Muscle layer of duodenum (tissue), 2 donors: ENCODE results near the gene HM13.
A peak's percentile ranks its signal among the peaks of the same experiment; 100 is the strongest.
"Not testable (repeated sequence)": the region's sequence is repeated elsewhere in the genome, so short reads cannot be mapped to it uniquely, and the experiment has no call there.

ENCODE experiments used
- H3K27ac ChIP-seq: one replicate; pipeline ENCODE4 v1.7.0; 2013; ENCODE audit warnings: mild to moderate bottlenecking, low read length
- H3K27me3 ChIP-seq: one replicate; pipeline ENCODE4 v1.7.0; 2013; ENCODE audit warnings: low read depth, mild to moderate bottlenecking, control low read depth, low read length
- H3K36me3 ChIP-seq, 2 donors: one replicate each; pipeline ENCODE4 v1.7.0; 2013; ENCODE audit warnings: low read length in 2 of 2, control low read depth in 1 of 2, mild to moderate bottlenecking in 1 of 2; ENCODE audit not compliant: insufficient read depth in 2 of 2, control insufficient read depth in 1 of 2
- H3K4me1 ChIP-seq, 2 donors: one replicate each; pipeline ENCODE4 v1.7.0; 2013; ENCODE audit warnings: low read length in 2 of 2, mild to moderate bottlenecking in 2 of 2, control low read depth in 1 of 2, moderate library complexity in 1 of 2; ENCODE audit not compliant: insufficient read depth in 2 of 2, control insufficient read depth in 1 of 2
- H3K4me3 ChIP-seq, 2 donors: one replicate each; pipeline ENCODE4 v1.7.0; 2013; ENCODE audit warnings: low read length in 2 of 2, low read depth in 1 of 2, mild to moderate bottlenecking in 1 of 2
- H3K9me3 ChIP-seq, 2 donors: one replicate each; pipeline ENCODE4 v1.7.0; 2013; ENCODE audit warnings: low read length in 2 of 2, control low read depth in 1 of 2, mild to moderate bottlenecking in 1 of 2; ENCODE audit not compliant: control insufficient read depth in 1 of 2
- donor health status: healthy.

Gene HM13

DNA sequence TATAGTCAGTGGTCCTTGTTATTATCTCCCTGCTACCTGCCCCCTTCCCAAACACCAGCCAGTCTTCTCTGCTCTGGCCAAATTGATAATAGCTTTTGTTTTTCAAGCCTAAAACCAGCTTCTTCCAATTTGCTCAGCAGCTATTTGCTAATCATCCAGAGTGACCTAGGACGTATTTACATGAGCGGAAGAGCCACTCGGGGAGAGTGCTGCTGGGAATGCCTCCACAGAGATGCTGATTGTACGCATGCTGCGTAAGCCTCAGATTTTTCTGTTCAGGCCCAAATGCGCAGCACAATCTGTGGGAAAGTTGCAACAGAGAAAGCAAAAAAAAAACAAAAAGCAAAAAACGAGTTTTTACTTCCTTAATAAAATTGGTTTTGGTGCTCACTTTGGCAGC lies 66.5 kb downstream of the HM13 start:
- H3K27ac ChIP-seq: no peak overlapping the region
- H3K9me3 ChIP-seq: no peaks in the 10 kb centered on the region
- no peaks in the 10 kb centered on the region for H3K4me1 ChIP-seq
- H3K4me3 ChIP-seq: no peak overlapping the region
- no peaks in the 10 kb centered on the region for H3K36me3 ChIP-seq
- no peaks in the 10 kb centered on the region for H3K27me3 ChIP-seq

DNA sequence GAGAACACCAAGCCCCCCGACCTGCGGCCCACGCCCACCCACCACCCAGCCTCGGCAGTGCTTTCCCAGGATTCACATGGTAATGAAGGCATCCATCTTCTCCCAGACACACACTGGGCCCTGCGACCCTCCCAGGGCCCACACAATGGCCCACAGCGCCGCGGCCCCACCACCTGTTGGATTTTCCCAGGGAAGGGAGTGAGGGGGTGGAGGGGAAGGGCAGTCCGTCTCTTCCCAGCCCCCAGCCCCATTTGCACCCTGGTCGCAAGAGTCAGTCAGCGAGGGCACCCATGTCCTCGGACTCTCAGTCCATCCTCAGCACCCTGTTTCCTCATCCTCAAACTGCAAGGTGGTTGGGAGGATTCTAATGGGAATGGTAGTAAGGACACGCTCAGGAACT lies 67.1 kb downstream of the HM13 start:
- Histone ChIP-seq H3K4me1 (no peaks in the 10 kb centered on the region), H3K4me3 (no peak overlapping the region), H3K27me3 (no peaks in the 10 kb centered on the region), H3K9me3 (no peaks in the 10 kb centered on the region), H3K27ac (no peak overlapping the region), H3K36me3 (no peaks in the 10 kb centered on the region)

- Histone ChIP-seq H3K4me1 (peaks cover 0 to 5% of the 10 kb centered on the region in 2 donors), H3K9me3 (no peaks in the 10 kb centered on the region), H3K27ac (no peak overlapping the region), H3K36me3 (no peaks in the 10 kb centered on the region), H3K4me3 (peak overlapping the region; percentile 50 to 59), H3K27me3 (no peaks in the 10 kb centered on the region)
Measured at GRCh38 chr20:31587545-31588389, 73.5 kb downstream of the HM13 start.

GRCh38 chr20:31590717-31591225 lies 76.5 kb downstream of the HM13 start:
- Histone ChIP-seq H3K4me1 (peaks cover 0 to 5% of the 10 kb centered on the region in 2 donors), H3K36me3 (no peaks in the 10 kb centered on the region), H3K27ac (no peak overlapping the region), H3K9me3 (no peaks in the 10 kb centered on the region), H3K4me3 (no peak overlapping the region), H3K27me3 (no peaks in the 10 kb centered on the region)

- Histone ChIP-seq H3K9me3 (no peaks in the 10 kb centered on the region), H3K27ac (peak overlapping the region; percentile 40), H3K36me3 (no peaks in the 10 kb centered on the region), H3K27me3 (no peaks in the 10 kb centered on the region), H3K4me1 (peaks cover 0 to 3% of the 10 kb centered on the region in 2 donors), H3K4me3 (no peak overlapping the region)
Measured at GRCh38 chr20:31593221-31594001, 79.2 kb downstream of the HM13 start.

GRCh38 chr20:31594002-31594557 lies 79.8 kb downstream of the HM13 start:
- H3K27ac ChIP-seq: peak overlapping the region; percentile 40
- H3K4me1 ChIP-seq: peaks cover 0 to 3% of the 10 kb centered on the region in 2 donors

DNA sequence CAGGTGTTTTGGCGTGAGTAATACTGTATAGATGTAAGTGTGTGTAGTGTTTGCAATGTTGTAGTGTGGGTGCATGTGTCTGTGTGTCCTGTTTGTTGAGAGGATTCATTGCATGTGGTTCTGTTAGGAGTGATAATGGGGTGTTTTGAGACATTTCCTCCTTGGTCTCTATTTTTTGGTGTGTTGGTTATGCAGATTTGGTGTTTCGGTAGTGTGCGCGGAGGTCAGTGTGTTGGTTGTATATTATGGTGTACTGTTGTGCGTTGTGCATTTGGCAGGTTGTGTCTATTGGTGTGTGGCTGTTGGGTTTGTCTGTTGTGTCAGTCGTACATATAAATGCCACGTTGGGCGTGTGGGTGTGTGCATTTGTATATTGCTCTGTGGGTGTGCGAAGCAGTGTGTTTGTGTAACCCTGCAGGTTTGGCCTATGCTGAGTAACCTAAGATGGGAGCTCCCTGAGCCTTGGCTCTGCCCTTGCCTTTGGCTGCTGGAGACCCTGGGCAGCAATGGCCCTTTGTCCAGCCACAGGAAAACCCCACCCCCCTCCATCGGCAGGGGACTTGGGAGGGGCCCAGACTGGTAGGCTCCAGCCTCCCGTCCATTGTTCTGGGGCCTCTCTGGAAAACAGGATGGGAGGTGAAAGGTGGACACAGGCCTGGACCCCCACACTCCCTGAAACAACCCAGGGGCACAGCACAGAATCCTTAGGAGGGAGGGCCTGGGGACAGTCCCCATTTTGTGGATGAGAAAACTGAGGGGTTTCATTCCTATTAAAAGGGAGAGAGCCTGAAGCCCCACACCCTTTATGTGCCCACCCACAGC lies 80.5 kb downstream of the HM13 start:
- no peak overlapping the region for H3K4me3 ChIP-seq
- H3K27me3 ChIP-seq: no peaks in the 10 kb centered on the region
- H3K27ac ChIP-seq: peak overlapping the region; percentile 57
- H3K4me1 ChIP-seq: peaks cover 0 to 3% of the 10 kb centered on the region in 2 donors
- H3K36me3 ChIP-seq: no peaks in the 10 kb centered on the region
- H3K9me3 ChIP-seq: no peaks in the 10 kb centered on the region

More at GRCh38 chr20:31594002-31594557, 79.8 kb downstream of the HM13 start:
- Histone ChIP-seq H3K9me3 (no peaks in the 10 kb centered on the region), H3K27me3 (no peaks in the 10 kb centered on the region), H3K36me3 (no peaks in the 10 kb centered on the region), H3K4me3 (no peak overlapping the region)

DNA sequence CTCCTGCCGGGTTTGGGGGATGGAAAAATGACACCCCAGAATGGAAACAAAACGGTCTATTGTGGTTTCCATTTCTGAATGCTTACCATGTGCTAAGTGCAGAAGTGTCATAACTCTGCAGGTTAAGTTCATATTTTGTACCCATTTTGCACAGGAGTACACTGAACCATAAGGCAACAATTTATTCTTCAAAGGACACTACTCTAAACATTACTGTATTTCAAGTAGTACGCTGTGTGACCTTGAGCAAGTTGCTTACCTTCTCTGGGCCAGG lies 81.1 kb downstream of the HM13 start:
- Histone ChIP-seq H3K36me3 (no peaks in the 10 kb centered on the region), H3K9me3 (no peaks in the 10 kb centered on the region), H3K4me3 (no peak overlapping the region), H3K27me3 (no peaks in the 10 kb centered on the region), H3K4me1 (peaks cover 0 to 3% of the 10 kb centered on the region in 2 donors), H3K27ac (peak overlapping the region; percentile 57)

DNA sequence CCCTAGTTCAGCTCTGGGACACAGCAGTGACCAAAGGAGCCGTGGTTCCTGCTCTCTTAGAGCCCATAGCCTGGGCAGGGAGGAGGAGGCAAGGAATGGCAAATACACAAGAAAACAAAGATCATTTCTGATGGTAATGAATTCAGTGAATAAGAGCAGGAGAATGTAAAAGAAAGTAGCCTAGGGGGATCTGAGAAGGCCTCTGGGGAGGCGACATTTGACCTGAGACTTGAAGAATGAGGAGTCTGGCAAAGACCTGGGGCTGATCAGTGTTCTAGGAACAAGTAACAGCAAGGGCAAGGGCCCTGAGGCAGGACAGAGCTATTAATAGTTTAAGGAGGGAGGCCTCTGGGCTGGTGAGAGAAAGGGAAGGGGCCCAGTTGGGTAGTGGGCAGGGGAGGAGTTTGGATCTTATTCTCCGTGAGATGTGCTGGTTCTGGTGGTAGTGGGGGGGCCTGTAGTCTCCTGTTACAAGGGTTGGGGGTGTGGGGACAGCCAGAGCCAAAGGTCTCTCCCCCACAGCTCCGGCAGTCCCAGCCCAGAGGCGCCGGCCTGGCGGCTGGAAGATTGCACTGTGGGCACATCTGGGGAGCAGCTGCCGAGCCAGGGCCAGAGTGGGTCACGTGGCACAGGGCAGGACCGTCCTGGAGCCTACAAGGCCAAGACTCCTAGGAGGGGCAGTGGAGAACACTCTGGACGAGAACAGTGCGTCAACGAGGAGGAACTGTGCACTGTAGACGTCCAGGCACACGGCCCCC lies 81.6 kb downstream of the HM13 start:
- no peaks in the 10 kb centered on the region for H3K9me3 ChIP-seq
- H3K36me3 ChIP-seq: no peaks in the 10 kb centered on the region
- H3K4me3 ChIP-seq: no peak overlapping the region
- H3K27me3 ChIP-seq: no peaks in the 10 kb centered on the region
- H3K27ac ChIP-seq: peak overlapping the region; percentile 57
- peaks cover 0 to 3% of the 10 kb centered on the region in 2 donors for H3K4me1 ChIP-seq

GRCh38 chr20:31596412-31596715 lies 82.1 kb downstream of the HM13 start:
- H3K4me1 ChIP-seq, H3K4me3 ChIP-seq, H3K36me3 ChIP-seq, H3K9me3 ChIP-seq, H3K27me3 ChIP-seq, H3K27ac ChIP-seq: not testable (repeated sequence)
